NCI-H82 (cell line): ENCODE results near the gene REEP2.
"Not testable (repeated sequence)": the region's sequence is repeated elsewhere in the genome, so short reads cannot be mapped to it uniquely, and the experiment has no call there.

Experiments used
- DNase-seq: peaks from one replicate; lab custom pipeline; 2025; lab: John Stamatoyannopoulos, UW

REEP2 gene

GRCh38 chr5:138438724-138439476 lies at the start of gene REEP2:
Gene REEP2 (plus strand): TSS chr5:138439057. CDS start chr5:138439209, 152 bp downstream.
- DNase-seq = peak; percentile 71

GRCh38 chr5:138389332-138389731 lies 49.5 kb upstream of the REEP2 start:
- DNase-seq = no peak

GRCh38 chr5:138389911-138390310 lies 48.9 kb upstream of the REEP2 start:
- not testable (repeated sequence) for DNase-seq

GRCh38 chr5:138391859-138392386 lies 46.9 kb upstream of the REEP2 start:
- no peak for DNase-seq

GRCh38 chr5:138402640-138403039 lies 36.2 kb upstream of the REEP2 start:
- no peak for DNase-seq

GRCh38 chr5:138408023-138408422 lies 30.8 kb upstream of the REEP2 start:
- DNase-seq = peak; percentile 98

- peak; percentile 25 for DNase-seq
Observed at GRCh38 chr5:138410996-138411640, 27.7 kb upstream of the REEP2 start.

- no peak for DNase-seq
Observed at GRCh38 chr5:138418444-138418843, 20.4 kb upstream of the REEP2 start.

GRCh38 chr5:138425079-138425478 lies 13.8 kb upstream of the REEP2 start:
- DNase-seq = no peak

- no peak for DNase-seq
Observed at GRCh38 chr5:138435943-138436342, 2.9 kb upstream of the REEP2 start.

- DNase-seq = no peak
Observed at GRCh38 chr5:138438003-138438723, 694 bp upstream of the REEP2 start.

GRCh38 chr5:138439477-138440158 lies 761 bp downstream of the REEP2 start:
- peak; percentile 41 for DNase-seq

- no peak for DNase-seq
Observed at GRCh38 chr5:138440159-138441073, 1.6 kb downstream of the REEP2 start.

- DNase-seq = no peak
Observed at GRCh38 chr5:138441221-138441620, 2.4 kb downstream of the REEP2 start.

- no peak for DNase-seq
Observed at GRCh38 chr5:138444078-138444773, 5.4 kb downstream of the REEP2 start.

GRCh38 chr5:138444774-138445546 lies 6.1 kb downstream of the REEP2 start:
- no peak for DNase-seq

- no peak for DNase-seq
Observed at GRCh38 chr5:138445547-138446271, 6.9 kb downstream of the REEP2 start.

- DNase-seq = no peak
Observed at GRCh38 chr5:138448070-138448469, 9.2 kb downstream of the REEP2 start.
